GM12801 (cell line): Measurements from ENCODE around the gene CHMP4A.

Source experiments
- TF ChIP-seq, protein P1 (sequence below): IDR thresholded peaks from one replicate; pipeline ENCODE4 v1.5.1; 2011; ENCODE audit warnings: control low read depth; ENCODE audit not compliant: insufficient read length; ENCODE audit errors: extremely low read depth

The CHMP4A gene

DNA sequence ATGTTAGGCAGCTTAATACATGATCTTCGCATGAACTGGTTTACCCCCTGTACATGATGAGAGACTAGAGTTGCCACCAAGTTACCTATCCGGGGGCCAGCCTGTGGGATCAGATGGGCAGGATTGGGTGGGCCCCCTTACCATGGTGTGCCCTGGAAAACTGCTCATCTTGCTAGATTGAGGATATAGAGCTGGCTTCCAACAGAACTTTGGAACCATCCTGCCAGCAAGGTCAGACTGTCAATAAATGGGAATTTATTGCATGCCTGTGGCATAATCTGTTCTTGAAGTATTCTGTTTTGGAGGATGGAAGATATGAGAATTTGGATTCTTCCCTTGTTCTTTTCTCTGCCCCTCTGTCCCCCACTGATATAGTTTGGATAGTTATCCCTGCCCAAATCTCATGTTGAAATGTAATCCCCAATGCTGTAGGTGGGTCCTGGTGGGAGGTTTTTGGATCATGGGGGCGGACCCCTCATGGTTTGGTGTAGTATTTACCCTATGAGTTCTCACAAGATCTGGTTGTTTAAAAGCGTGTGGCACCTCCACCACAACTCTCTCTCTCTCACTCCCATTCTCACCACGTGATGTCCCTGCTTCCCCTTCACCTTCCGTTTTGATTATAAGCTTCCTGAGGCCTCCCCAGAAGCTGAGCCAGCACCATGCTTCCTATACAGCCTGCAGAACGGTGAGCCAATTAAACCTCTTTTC, 14.3 kb downstream of the CHMP4A start:
- TF ChIP-seq, protein P1, sequence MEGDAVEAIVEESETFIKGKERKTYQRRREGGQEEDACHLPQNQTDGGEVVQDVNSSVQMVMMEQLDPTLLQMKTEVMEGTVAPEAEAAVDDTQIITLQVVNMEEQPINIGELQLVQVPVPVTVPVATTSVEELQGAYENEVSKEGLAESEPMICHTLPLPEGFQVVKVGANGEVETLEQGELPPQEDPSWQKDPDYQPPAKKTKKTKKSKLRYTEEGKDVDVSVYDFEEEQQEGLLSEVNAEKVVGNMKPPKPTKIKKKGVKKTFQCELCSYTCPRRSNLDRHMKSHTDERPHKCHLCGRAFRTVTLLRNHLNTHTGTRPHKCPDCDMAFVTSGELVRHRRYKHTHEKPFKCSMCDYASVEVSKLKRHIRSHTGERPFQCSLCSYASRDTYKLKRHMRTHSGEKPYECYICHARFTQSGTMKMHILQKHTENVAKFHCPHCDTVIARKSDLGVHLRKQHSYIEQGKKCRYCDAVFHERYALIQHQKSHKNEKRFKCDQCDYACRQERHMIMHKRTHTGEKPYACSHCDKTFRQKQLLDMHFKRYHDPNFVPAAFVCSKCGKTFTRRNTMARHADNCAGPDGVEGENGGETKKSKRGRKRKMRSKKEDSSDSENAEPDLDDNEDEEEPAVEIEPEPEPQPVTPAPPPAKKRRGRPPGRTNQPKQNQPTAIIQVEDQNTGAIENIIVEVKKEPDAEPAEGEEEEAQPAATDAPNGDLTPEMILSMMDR = no peak

- TF ChIP-seq, protein P1 = no peak
Measured at GRCh38 chr14:24197056-24197450, 16.2 kb downstream of the CHMP4A start.

DNA sequence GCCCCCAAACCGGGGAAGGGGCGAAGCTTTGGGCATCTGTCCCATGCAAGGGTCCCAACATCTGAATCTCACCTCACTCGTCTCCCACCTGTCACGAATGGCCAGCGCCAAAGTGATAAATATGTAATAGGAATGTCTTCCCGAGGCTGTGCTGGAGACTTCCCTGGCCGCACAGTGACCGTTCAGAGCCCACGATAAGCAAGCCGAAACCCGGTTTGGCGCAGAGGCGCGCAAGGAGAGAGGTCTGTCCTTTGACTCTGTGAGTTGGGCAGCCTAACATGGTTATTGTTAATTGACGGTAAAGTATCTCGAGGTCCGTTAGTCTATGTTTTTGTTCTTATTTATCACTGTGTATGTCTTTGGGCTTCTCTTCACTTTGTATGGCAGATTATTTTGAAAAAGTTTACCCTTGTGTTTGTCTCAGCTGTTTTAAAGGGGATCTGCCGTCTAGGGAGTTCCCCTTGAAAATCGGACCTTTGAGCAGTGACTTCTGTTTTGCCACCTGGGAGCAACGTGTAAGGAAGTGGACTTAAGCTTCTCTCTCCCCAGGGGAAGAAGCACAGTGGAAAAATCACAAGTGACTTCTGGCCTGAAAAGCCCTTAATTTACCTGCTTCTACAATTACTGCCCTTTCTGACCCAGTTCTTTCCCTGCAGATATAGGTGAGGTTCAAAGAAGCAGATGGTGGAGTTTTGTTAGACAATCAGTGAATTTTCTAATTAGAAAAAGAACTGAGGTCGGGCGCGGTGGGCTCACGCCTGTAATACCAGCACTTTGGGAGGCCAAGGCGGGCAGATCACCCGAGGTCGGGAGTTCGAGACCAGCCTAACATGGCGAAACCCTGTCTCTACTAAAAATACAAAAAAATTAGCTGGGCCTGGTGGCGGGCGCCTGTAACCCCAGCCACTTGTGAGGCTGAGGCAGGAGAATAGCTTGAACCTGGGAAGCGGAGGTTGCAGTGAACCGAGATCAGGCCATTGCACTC, 16.9 kb downstream of the CHMP4A start:
- TF ChIP-seq, protein P1 = no peak

GRCh38 chr14:24195186-24196070, 17.9 kb downstream of the CHMP4A start, which contains the start of gene TM9SF1:
Gene TM9SF1 (minus strand): TSS chr14:24195441. CDS start chr14:24195019, 422 bp downstream.
- TF ChIP-seq, protein P1 = no peak

GRCh38 chr14:24194873-24195185, 18.5 kb downstream of the CHMP4A start:
- TF ChIP-seq, protein P1 = no peak

- TF ChIP-seq, protein P1 = no peak
Measured at GRCh38 chr14:24194186-24194872, 19.0 kb downstream of the CHMP4A start.
